ENCODE data around the gene KCP.

KCP gene

DNA sequence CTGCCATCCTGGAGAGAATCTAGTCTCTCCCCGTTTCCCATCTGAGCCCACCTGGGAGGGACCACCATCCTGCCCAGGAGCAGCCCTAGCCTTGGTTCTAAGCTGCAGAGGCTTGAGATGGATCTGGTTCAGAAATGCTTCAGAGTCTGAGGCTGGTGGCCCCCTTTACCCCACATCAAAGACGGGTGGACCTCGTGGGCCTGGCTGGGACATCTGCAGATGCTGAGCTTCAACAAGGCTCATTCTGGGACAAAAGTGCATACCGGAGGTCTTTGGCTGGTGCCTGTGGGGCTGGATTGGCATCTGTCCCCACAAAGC, 22.3 kb upstream of the KCP start:
- Histone ChIP-seq H3K36me3 (ENCODE audit: control insufficient read depth, insufficient read depth, low read length) (no peaks in the 10 kb centered on the region), H3K4me3 (replicated peaks; ENCODE audit: low read depth, low read length) (peak overlapping the region; percentile 50; the same call in 1 of the 2 replicates), H3K27me3 (replicated peaks; ENCODE audit: control insufficient read depth, insufficient read depth, low read length) (no peaks in the 10 kb centered on the region)
- TF ChIP-seq, protein P1, sequence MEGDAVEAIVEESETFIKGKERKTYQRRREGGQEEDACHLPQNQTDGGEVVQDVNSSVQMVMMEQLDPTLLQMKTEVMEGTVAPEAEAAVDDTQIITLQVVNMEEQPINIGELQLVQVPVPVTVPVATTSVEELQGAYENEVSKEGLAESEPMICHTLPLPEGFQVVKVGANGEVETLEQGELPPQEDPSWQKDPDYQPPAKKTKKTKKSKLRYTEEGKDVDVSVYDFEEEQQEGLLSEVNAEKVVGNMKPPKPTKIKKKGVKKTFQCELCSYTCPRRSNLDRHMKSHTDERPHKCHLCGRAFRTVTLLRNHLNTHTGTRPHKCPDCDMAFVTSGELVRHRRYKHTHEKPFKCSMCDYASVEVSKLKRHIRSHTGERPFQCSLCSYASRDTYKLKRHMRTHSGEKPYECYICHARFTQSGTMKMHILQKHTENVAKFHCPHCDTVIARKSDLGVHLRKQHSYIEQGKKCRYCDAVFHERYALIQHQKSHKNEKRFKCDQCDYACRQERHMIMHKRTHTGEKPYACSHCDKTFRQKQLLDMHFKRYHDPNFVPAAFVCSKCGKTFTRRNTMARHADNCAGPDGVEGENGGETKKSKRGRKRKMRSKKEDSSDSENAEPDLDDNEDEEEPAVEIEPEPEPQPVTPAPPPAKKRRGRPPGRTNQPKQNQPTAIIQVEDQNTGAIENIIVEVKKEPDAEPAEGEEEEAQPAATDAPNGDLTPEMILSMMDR (IDR thresholded peaks at IDR 0.05; ENCODE audit: insufficient read depth, low read length, poor library complexity, severe bottlenecking) = no peak
- DNase-seq (ENCODE audit: extremely low read depth, insufficient read length) = peak; percentile 57

DNA sequence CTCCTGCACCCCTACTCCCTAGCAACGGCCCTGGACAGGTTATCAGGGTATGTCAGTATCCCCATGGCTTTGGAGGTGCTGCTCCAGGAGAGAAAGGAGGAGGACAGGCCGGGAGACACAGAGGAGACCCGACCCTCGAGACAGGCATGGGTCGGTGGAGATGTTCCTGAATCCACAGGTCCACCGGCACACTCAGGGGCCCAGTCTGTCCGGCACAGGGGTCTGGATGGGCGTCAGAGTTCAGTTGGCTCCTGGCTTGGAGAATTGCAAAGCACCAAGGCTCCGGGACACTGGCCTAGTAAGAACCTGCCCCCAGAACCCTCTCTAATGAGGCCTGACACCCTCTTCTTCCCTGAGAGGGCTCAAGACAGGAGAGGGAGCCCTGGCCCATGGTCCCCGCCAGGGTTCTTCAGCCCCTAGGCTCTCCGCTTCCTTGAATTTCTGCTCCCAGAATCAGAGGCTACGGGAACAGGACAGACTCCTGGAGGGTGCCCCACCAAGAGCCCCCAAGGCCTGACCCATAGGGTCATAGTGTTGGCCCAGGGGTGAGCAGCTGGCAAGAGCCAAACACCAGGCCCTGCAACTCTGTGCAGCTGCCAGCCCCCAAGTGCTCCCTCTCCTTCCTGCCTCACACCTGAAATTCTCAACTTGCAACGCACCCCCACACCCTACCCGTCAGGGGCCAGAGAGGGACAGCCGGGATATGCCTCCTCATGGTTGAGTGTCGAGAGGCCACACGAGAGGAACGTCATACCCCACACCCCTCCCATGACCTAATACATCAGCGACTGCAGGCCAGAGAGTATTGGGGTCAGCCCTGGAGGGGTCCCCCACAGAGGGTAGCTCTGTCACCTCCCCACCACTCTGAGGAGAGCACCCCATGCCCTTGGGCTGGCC, 21.7 kb upstream of the KCP start:
- TF ChIP-seq, protein P1 (IDR thresholded peaks at IDR 0.05; ENCODE audit: insufficient read depth, low read length, poor library complexity, severe bottlenecking) = no peak
- no peaks in the 10 kb centered on the region for H3K36me3 ChIP-seq (ENCODE audit: control insufficient read depth, insufficient read depth, low read length)
- no peak overlapping the region for H3K4me3 ChIP-seq (replicated peaks; ENCODE audit: low read depth, low read length)
- H3K27me3 ChIP-seq (replicated peaks; ENCODE audit: control insufficient read depth, insufficient read depth, low read length) = no peaks in the 10 kb centered on the region
- no peak for DNase-seq (ENCODE audit: extremely low read depth, insufficient read length)

DNA sequence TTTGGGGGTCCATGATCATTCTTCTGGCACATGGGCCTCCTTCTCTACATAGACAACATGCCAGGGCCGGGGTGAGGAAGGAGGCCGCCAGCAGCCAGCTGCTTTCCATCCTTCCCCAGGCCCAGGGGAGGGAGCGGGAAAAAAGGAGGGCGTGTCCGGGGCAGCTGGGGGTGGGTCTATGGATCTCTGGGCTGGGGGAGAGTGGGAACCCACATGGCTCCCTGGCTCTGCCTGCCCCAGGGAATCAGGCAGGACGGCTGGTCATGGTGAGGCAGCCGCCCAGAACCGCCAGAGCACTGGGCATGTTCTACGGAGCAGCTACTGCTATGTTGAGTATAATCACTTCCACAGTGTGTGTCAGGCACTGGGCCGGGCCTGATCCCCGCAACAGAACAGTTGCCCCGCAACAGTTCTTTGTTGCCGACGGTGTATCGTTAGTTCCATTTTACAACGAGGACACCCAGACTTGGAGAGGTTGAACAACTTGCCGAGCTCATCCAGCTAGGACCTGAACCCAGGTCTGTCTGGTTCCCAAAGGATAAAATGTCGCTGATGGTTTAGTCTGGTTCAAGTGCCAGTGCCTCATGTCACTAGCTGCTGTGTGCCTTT, 20.8 kb upstream of the KCP start:
- Histone ChIP-seq H3K4me3 (replicated peaks; ENCODE audit: low read depth, low read length) (no peak overlapping the region), H3K27me3 (replicated peaks; ENCODE audit: control insufficient read depth, insufficient read depth, low read length) (no peaks in the 10 kb centered on the region), H3K36me3 (ENCODE audit: control insufficient read depth, insufficient read depth, low read length) (no peaks in the 10 kb centered on the region)
- TF ChIP-seq, protein P1 (IDR thresholded peaks at IDR 0.05; ENCODE audit: insufficient read depth, low read length, poor library complexity, severe bottlenecking) = no peak
- no peak for DNase-seq (ENCODE audit: extremely low read depth, insufficient read length)

DNA sequence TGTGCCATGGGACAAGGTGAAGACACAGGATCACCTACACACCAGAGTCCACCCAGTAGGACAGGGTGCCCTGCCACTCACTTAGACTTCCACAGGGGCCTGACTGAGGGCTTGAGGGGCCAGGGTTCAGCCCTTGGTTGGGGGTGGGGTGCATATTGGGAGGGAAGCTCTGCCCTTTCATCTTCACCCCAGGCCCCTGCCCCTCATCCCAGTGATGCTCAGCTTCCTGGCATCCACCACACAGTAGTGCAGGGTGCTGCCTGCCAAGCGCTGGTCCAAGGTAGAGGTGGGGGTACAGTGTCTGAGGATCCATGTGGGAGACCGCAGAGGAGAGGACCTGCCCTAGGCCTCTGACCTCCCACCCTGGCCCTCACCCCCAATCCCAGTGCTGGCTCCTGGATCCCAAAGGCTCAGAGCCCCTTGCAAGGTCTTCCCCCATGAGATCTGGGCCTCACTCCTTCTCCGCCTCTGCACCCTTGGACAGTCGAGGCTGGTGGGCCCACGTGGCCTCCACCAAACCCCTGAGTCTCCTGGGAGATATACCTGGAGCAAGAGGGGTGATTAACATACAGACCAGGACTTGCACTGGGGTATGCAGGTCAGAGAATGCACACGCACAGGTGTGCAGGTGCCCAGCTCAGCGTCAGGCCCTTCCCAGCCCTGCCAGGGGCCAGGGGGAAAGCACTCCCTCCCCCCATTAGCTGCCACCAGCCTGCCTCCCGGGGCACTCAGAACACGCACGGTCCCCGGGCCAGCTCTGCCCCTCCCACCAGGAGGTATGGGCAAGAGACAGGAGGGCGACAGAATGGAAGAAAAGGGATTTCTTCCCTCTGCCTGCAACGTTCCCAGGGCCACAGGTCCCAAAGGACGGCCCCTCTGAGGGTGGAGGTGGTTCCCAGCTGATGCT, 18.6 kb upstream of the KCP start:
- TF ChIP-seq, protein P1 (IDR thresholded peaks at IDR 0.05; ENCODE audit: insufficient read depth, low read length, poor library complexity, severe bottlenecking) = no peak
- no peak overlapping the region for H3K4me3 ChIP-seq (replicated peaks; ENCODE audit: low read depth, low read length)
- no peaks in the 10 kb centered on the region for H3K27me3 ChIP-seq (replicated peaks; ENCODE audit: control insufficient read depth, insufficient read depth, low read length)
- no peaks in the 10 kb centered on the region for H3K36me3 ChIP-seq (ENCODE audit: control insufficient read depth, insufficient read depth, low read length)
- no peak for DNase-seq (ENCODE audit: extremely low read depth, insufficient read length)

DNA sequence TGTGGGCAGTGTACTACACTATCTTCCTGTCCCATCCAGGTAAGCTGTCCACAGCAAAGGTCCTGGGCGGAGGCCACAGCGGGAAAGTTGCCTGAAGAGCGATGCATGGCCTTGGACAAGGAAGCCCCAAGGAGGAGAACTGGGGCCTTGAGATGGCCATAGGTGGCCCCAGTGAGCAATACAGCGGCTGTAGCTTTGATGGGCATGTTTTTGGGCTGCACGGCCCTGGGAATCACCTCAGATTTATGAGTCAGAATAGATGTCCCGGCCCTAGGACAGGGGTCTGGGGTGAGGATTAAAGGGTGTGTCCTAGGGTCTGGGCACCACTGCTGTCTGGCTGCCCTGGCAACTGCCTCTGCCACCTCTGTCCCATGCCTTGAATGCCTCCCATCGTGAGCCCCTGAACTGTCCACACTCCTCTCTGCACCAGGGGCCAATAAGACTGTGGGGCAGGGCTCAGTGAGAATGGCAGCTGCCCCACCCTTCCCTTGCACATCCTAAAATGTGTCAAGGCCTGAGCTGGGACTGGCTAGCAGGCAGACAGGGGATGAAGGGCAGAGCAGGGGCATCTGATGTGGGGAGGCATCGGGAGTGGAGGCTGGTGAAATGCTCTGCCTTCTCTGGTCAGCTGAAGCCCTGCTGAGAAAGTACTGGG, 17.8 kb upstream of the KCP start:
- no peaks in the 10 kb centered on the region for H3K36me3 ChIP-seq (ENCODE audit: control insufficient read depth, insufficient read depth, low read length)
- no peaks in the 10 kb centered on the region for H3K27me3 ChIP-seq (replicated peaks; ENCODE audit: control insufficient read depth, insufficient read depth, low read length)
- H3K4me3 ChIP-seq (replicated peaks; ENCODE audit: low read depth, low read length) = no peak overlapping the region
- no peak for DNase-seq (ENCODE audit: extremely low read depth, insufficient read length)
- TF ChIP-seq, protein P1 (IDR thresholded peaks at IDR 0.05; ENCODE audit: insufficient read depth, low read length, poor library complexity, severe bottlenecking) = no peak
